Smooth muscle cell (in vitro differentiated cells): Measurements from ENCODE around the gene TBC1D4. TPM values are rescaled to one million over a fixed set of nuclear protein-coding genes. Genes with fewer than 3 reads are reported as not detected.

ENCODE experiments used
- DNase-seq: peaks from one replicate; lab custom pipeline; 2025; ENCODE audit not compliant: unreplicated experiment; lab: John Stamatoyannopoulos, UW
- H2AFZ ChIP-seq: fragments of 200-600 bp; sonication (generic); 2 replicates; pipeline ENCODE4 v1.6.0; 2016; ENCODE audit warnings: antibody characterized with exemption, low read depth, mild to moderate bottlenecking
- H3F3A ChIP-seq: fragments of 200-600 bp; sonication (generic); 2 replicates; pipeline ENCODE4 v1.6.0; 2017; ENCODE audit warnings: antibody characterized with exemption, low read depth
- H3K27ac ChIP-seq: fragments of 200-600 bp; sonication (generic); 2 replicates; pipeline ENCODE4 v1.5.1; 2016; ENCODE audit warnings: low read depth, mild to moderate bottlenecking
- H3K27me3 ChIP-seq: fragments of 200-600 bp; sonication (generic); 2 replicates; pipeline ENCODE4 v1.6.1; 2016; ENCODE audit warnings: low read depth, mild to moderate bottlenecking
- H3K36me3 ChIP-seq: fragments of 200-600 bp; sonication (generic); 2 replicates; pipeline ENCODE4 v1.5.1; 2016; ENCODE audit warnings: low read depth
- H3K4me1 ChIP-seq: fragments of 200-600 bp; sonication (generic); 2 replicates; pipeline ENCODE4 v1.5.1; 2016; ENCODE audit warnings: low read depth
- H3K4me2 ChIP-seq: fragments of 200-600 bp; sonication (generic); 2 replicates; pipeline ENCODE4 v1.6.0; 2016; ENCODE audit warnings: mild to moderate bottlenecking
- H3K4me3 ChIP-seq: fragments of 200-600 bp; sonication (generic); 2 replicates; pipeline ENCODE4 v1.5.1; 2016; ENCODE audit warnings: mild to moderate bottlenecking
- H3K79me2 ChIP-seq: fragments of 200-600 bp; sonication (generic); 2 replicates; pipeline ENCODE4 v1.6.0; 2016; ENCODE audit warnings: low read depth, mild to moderate bottlenecking
- H3K9ac ChIP-seq: fragments of 200-600 bp; sonication (generic); 2 replicates; pipeline ENCODE4 v1.6.0; 2016; ENCODE audit warnings: low read depth
- H3K9me3 ChIP-seq: fragments of 200-600 bp; sonication (generic); replicated peaks from 2 replicates; pipeline ENCODE4 v1.5.1; 2016; ENCODE audit warnings: low read depth
- H4K20me1 ChIP-seq: fragments of 200-600 bp; sonication (generic); 2 replicates; pipeline ENCODE4 v1.6.0; 2016; ENCODE audit warnings: low read depth
- CTCF ChIP-seq: fragments of 200-600 bp; sonication (generic); IDR thresholded peaks from 2 replicates; pipeline ENCODE4 v1.5.1; 2017; ENCODE audit warnings: borderline replicate concordance, mild to moderate bottlenecking, antibody characterized with exemption; ENCODE audit not compliant: insufficient read depth, poor library complexity, severe bottlenecking
- WGBS: methylation state at CpG from one replicate; pipeline ENCODE4 v1.1.7; 2016; ENCODE audit warnings: low lambda C conversion rate; 5-methylcytosine and 5-hydroxymethylcytosine counted together
- polyA plus RNA-seq: library from polyadenylated mRNA; unstranded; fragments of >200 nt; fragmentation: Nextera tagmentation; extraction: Ambion mirVana; gene quantifications from 2 replicates; pipeline ENCODE4 v1.2.1, GENCODE V29; 2016
- total RNA-seq: library from RNA; depleted of rRNA; stranded (reverse); fragments of >200 nt; gene quantifications from 2 replicates; pipeline ENCODE4 v1.2.3, GENCODE V29; 2014

Gene TBC1D4
- total and polyA plus RNA-seq, 2 experiments from 2014 or later: 7.7 to 21.9 TPM

GRCh38 chr13:75370774-75371173, 111.2 kb downstream of the TBC1D4 start:
- Histone ChIP-seq H3K36me3 (no peaks in the 10 kb centered on the region), H3K4me1 (peaks cover 15% of the 10 kb centered on the region), H3K4me2 (no peak overlapping the region), H3K9ac (no peak overlapping the region), H3K4me3 (no peak overlapping the region), H3K27ac (no peak overlapping the region), H3F3A (no peaks in the 10 kb centered on the region), H3K9me3 (no peaks in the 10 kb centered on the region), H2AFZ (no peak overlapping the region), H4K20me1 (no peaks in the 10 kb centered on the region), H3K79me2 (peaks cover 4% of the 10 kb centered on the region), H3K27me3 (no peaks in the 10 kb centered on the region)
- TF ChIP-seq CTCF: no peak
- DNase-seq: no peak
- WGBS: 94% methylated on average over 1 of the region's 1 CpG

- 58% methylated on average over 3 of the region's 3 CpGs for WGBS
- peaks cover 5% of the 10 kb centered on the region for H3K79me2 ChIP-seq
- no peak overlapping the region for H3K4me3 ChIP-seq
- no peak overlapping the region for H2AFZ ChIP-seq
- H3K4me2 ChIP-seq: no peak overlapping the region
- H3K4me1 ChIP-seq: peaks cover 20% of the 10 kb centered on the region
- TF ChIP-seq CTCF: no peak
- H3K9ac ChIP-seq: no peak overlapping the region
- DNase-seq: no peak
- no peaks in the 10 kb centered on the region for H4K20me1 ChIP-seq
- no peaks in the 10 kb centered on the region for H3K27me3 ChIP-seq
- H3K36me3 ChIP-seq: no peaks in the 10 kb centered on the region
- H3F3A ChIP-seq: peaks cover 4% of the 10 kb centered on the region
- H3K27ac ChIP-seq: no peak overlapping the region
- H3K9me3 ChIP-seq: no peaks in the 10 kb centered on the region
Measured at GRCh38 chr13:75369981-75370380, 112.0 kb downstream of the TBC1D4 start.

- TF ChIP-seq CTCF: no peak
Measured at GRCh38 chr13:75368167-75368566, 113.8 kb downstream of the TBC1D4 start.

GRCh38 chr13:75366380-75367280, 115.3 kb downstream of the TBC1D4 start:
- Histone ChIP-seq H3K27me3 (no peaks in the 10 kb centered on the region), H3K4me1 (peaks cover 20% of the 10 kb centered on the region), H3K79me2 (peaks cover 4% of the 10 kb centered on the region), H3K9me3 (no peaks in the 10 kb centered on the region), H3K4me2 (peak overlapping the region; percentile 77), H3K9ac (peak overlapping the region; percentile 75), H3K4me3 (peak overlapping the region; percentile 1), H3K36me3 (no peaks in the 10 kb centered on the region), H2AFZ (no peak overlapping the region), H4K20me1 (no peaks in the 10 kb centered on the region), H3F3A (peaks cover 4% of the 10 kb centered on the region), H3K27ac (peak overlapping the region; percentile 91)
- no peak for TF ChIP-seq CTCF
- WGBS: 75% methylated on average over 3 of the region's 3 CpGs
- no peak for DNase-seq

More at GRCh38 chr13:75368167-75368566, 113.8 kb downstream of the TBC1D4 start:
- 12% methylated on average over 3 of the region's 3 CpGs for WGBS
- Histone ChIP-seq H3K4me2 (peak overlapping the region; percentile 77), H3K4me3 (no peak overlapping the region), H3K36me3 (no peaks in the 10 kb centered on the region), H4K20me1 (no peaks in the 10 kb centered on the region), H3K9ac (no peak overlapping the region), H2AFZ (peak overlapping the region; percentile 8), H3K9me3 (no peaks in the 10 kb centered on the region), H3K79me2 (peaks cover 8% of the 10 kb centered on the region), H3K4me1 (peaks cover 20% of the 10 kb centered on the region), H3F3A (peaks cover 4% of the 10 kb centered on the region), H3K27ac (peak overlapping the region; percentile 91), H3K27me3 (no peaks in the 10 kb centered on the region)
- DNase-seq: no peak
